Ovary (tissue), 3 donors: Measurements from ENCODE around the gene KRTAP19-5.

ENCODE experiments used
- CTCF ChIP-seq, 3 donors: fragments of 450-650 bp in 2 of 3; fragments of 200-600 bp in 1 of 3; IDR thresholded peaks; one replicate each; pipeline versions ENCODE4 v1.5.1 to v1.8.0; 2016 to 2022; ENCODE audit warnings: antibody characterized with exemption in 3 of 3, mild to moderate bottlenecking in 1 of 3
- POLR2A ChIP-seq: fragments of 450-650 bp; IDR thresholded peaks from one replicate; pipeline ENCODE4 v1.6.1; 2017; ENCODE audit warnings: antibody characterized with exemption, mild to moderate bottlenecking, moderate library complexity
- donor health status: DM: no; HTN: no; CAD: no.

GRCh38 chr21:30486180-30486579, 15.8 kb downstream of the KRTAP19-5 start:
- TF ChIP-seq CTCF (IDR thresholded peaks at IDR 0.05) (no peak), POLR2A (no peak)
